HEK293 (cell line): ENCODE measurements around the gene ITGA4.

Experiments
- AEBP2 ChIP-seq: fragments of 450-650 bp; formaldehyde crosslinking; IDR thresholded peaks from 2 replicates; pipeline ENCODE4 v1.5.1; 2016; ENCODE audit warnings: missing biosample characterization, missing genetic modification characterization, borderline replicate concordance
- BCL11A ChIP-seq: fragments of 450-650 bp; formaldehyde crosslinking; IDR thresholded peaks from 2 replicates; pipeline ENCODE4 v1.5.1; 2016; ENCODE audit warnings: low read depth, missing biosample characterization, missing genetic modification characterization
- GLI2 ChIP-seq: fragments of 450-650 bp; formaldehyde crosslinking; IDR thresholded peaks from 2 replicates; pipeline ENCODE4; 2017; ENCODE audit warnings: missing biosample characterization, missing genetic modification characterization, low read depth, borderline replicate concordance
- HOXA7 ChIP-seq: sonication (generic); formaldehyde crosslinking; IDR thresholded peaks from 2 replicates; pipeline ENCODE4 v1.8.1; 2022; ENCODE audit warnings: missing genetic modification reagents, borderline replicate concordance
- HOXD13 ChIP-seq: sonication (generic); formaldehyde crosslinking; IDR thresholded peaks from 2 replicates; pipeline ENCODE4 v1.8.0; 2022; ENCODE audit warnings: missing genetic modification reagents, borderline replicate concordance
- KLF9 ChIP-seq: fragments of 450-650 bp; formaldehyde crosslinking; IDR thresholded peaks from 2 replicates; pipeline ENCODE4 v1.5.1; 2016; ENCODE audit warnings: missing biosample characterization, missing genetic modification characterization, low read depth
- PRDM1 ChIP-seq: fragments of 450-650 bp; formaldehyde crosslinking; IDR thresholded peaks from 2 replicates; pipeline ENCODE4; 2016; ENCODE audit warnings: missing biosample characterization, missing genetic modification characterization
- REPIN1 ChIP-seq: fragments of 450-650 bp; formaldehyde crosslinking; IDR thresholded peaks from 2 replicates; pipeline ENCODE4 v1.5.1; 2017; ENCODE audit warnings: missing biosample characterization, missing genetic modification characterization, low read depth
- YY2 ChIP-seq: fragments of 450-650 bp; formaldehyde crosslinking; IDR thresholded peaks from 2 replicates; pipeline ENCODE4 v1.5.1; 2016; ENCODE audit warnings: missing biosample characterization, missing genetic modification characterization
- ZBTB1 ChIP-seq: fragments of 450-650 bp; formaldehyde crosslinking; IDR thresholded peaks from 2 replicates; pipeline ENCODE4 v1.5.1; 2016; ENCODE audit warnings: missing biosample characterization, missing genetic modification characterization
- ZBTB17 ChIP-seq: fragments of 450-650 bp; formaldehyde crosslinking; IDR thresholded peaks from 2 replicates; pipeline ENCODE4 v1.5.1; 2016; ENCODE audit warnings: missing biosample characterization, missing genetic modification characterization
- ZEB2 ChIP-seq: fragments of 450-650 bp; formaldehyde crosslinking; IDR thresholded peaks from 2 replicates; pipeline ENCODE4 v1.5.1; 2016; ENCODE audit warnings: missing biosample characterization, missing genetic modification characterization
- ZFP41 ChIP-seq: fragments of 450-650 bp; formaldehyde crosslinking; IDR thresholded peaks from 2 replicates; pipeline ENCODE4 v1.5.1; 2016; ENCODE audit warnings: missing biosample characterization, missing genetic modification characterization, borderline replicate concordance
- ZNF132 ChIP-seq: fragments of 450-650 bp; formaldehyde crosslinking; IDR thresholded peaks from 2 replicates; pipeline ENCODE4 v1.5.1; 2017; ENCODE audit warnings: missing biosample characterization, missing genetic modification characterization, borderline replicate concordance
- ZNF2 ChIP-seq: fragments of 450-650 bp; formaldehyde crosslinking; IDR thresholded peaks from 2 replicates; pipeline ENCODE4 v1.5.1; 2016; ENCODE audit warnings: missing biosample characterization, missing genetic modification characterization
- ZNF214 ChIP-seq: fragments of 450-650 bp; formaldehyde crosslinking; IDR thresholded peaks from 2 replicates; pipeline ENCODE4 v1.5.1; 2017; ENCODE audit warnings: missing biosample characterization, mild to moderate bottlenecking, missing genetic modification characterization, borderline replicate concordance
- ZNF292 ChIP-seq: fragments of 450-650 bp; formaldehyde crosslinking; IDR thresholded peaks from 2 replicates; pipeline ENCODE4 v1.5.1; 2016; ENCODE audit warnings: low read depth, missing biosample characterization, missing genetic modification characterization, borderline replicate concordance
- ZNF423 ChIP-seq: fragments of 450-650 bp; formaldehyde crosslinking; IDR thresholded peaks from 2 replicates; pipeline ENCODE4 v1.5.1; 2016; ENCODE audit warnings: missing biosample characterization, missing genetic modification characterization
- ZNF529 ChIP-seq: fragments of 450-650 bp; formaldehyde crosslinking; IDR thresholded peaks from 2 replicates; pipeline ENCODE4 v1.5.1; 2017; ENCODE audit warnings: missing genetic modification characterization, missing biosample characterization; ENCODE audit not compliant: insufficient replicate concordance
- ZNF549 ChIP-seq: fragments of 450-650 bp; IDR thresholded peaks from 2 replicates; pipeline ENCODE4 v1.5.1; 2018; ENCODE audit warnings: missing biosample characterization, missing genetic modification characterization, mild to moderate bottlenecking, inconsistent platforms, moderate library complexity
- ZNF558 ChIP-seq: fragments of 450-650 bp; formaldehyde crosslinking; IDR thresholded peaks from 2 replicates; pipeline ENCODE4 v1.5.1; 2016; ENCODE audit warnings: missing biosample characterization, missing genetic modification characterization
- ZNF585B ChIP-seq: fragments of 450-650 bp; formaldehyde crosslinking; IDR thresholded peaks from 2 replicates; pipeline ENCODE4 v1.5.1; 2016; ENCODE audit warnings: missing biosample characterization, missing genetic modification characterization
- ZNF623 ChIP-seq: fragments of 450-650 bp; formaldehyde crosslinking; IDR thresholded peaks from 2 replicates; pipeline ENCODE4 v1.5.1; 2016; ENCODE audit warnings: missing biosample characterization, missing genetic modification characterization
- ZNF624 ChIP-seq: fragments of 450-650 bp; formaldehyde crosslinking; IDR thresholded peaks from 2 replicates; pipeline ENCODE4 v1.5.1; 2017; ENCODE audit warnings: missing biosample characterization, missing genetic modification characterization
- ZNF639 ChIP-seq: fragments of 450-650 bp; formaldehyde crosslinking; IDR thresholded peaks from 2 replicates; pipeline ENCODE4 v1.5.1; 2016; ENCODE audit warnings: missing biosample characterization, missing genetic modification characterization
- ZXDB ChIP-seq: fragments of 450-650 bp; formaldehyde crosslinking; IDR thresholded peaks from 2 replicates; pipeline ENCODE4 v1.5.1; 2016; ENCODE audit warnings: missing biosample characterization, missing genetic modification characterization
- TF ChIP-seq, protein P1 (sequence below): fragments of 450-650 bp; formaldehyde crosslinking; IDR thresholded peaks from 2 replicates; pipeline ENCODE4 v1.5.1; 2017; ENCODE audit warnings: missing biosample characterization, missing genetic modification characterization
- TF ChIP-seq, protein P2 (sequence below): fragments of 450-650 bp; formaldehyde crosslinking; IDR thresholded peaks from 2 replicates; pipeline ENCODE4 v1.5.1; 2017; ENCODE audit warnings: missing biosample characterization, missing genetic modification characterization
- TF ChIP-seq, protein P3 (sequence below): fragments of 450-650 bp; formaldehyde crosslinking; IDR thresholded peaks from 2 replicates; pipeline ENCODE4 v1.5.1; 2016; ENCODE audit warnings: missing biosample characterization, missing genetic modification characterization, borderline replicate concordance

Gene ITGA4

DNA sequence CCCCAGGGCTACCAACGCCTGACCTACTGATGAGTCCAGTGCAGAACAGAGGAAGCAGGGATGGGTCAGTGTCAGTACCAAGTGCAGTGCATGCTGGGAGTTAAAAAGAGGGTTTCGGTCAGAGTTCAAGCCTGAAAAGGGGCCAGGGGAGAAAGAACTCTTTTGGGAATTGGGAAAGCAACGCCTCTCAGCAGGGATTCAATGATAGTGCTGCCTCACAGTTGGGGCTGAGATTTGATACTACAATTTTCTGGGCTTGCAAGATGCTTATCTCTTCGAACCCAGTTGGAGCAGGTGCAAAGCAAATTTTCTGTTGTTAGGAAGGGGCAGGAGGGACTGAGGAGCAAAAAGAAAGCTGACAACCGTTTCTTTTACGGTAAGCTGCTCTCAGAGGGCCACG lies 117.1 kb downstream of the ITGA4 start (continued):
- peak; percentile 41; the same call in 1 of the 2 replicates for TF ChIP-seq ZXDB (tag by site-specific recombination)
- no peak for TF ChIP-seq ZNF585B
- no peak for TF ChIP-seq ZNF624 (tag by site-specific recombination)
- no peak for TF ChIP-seq ZNF549 (tag by site-specific recombination)
- TF ChIP-seq ZNF132 (tag by site-specific recombination) = no peak
- no peak for TF ChIP-seq REPIN1 (tag by site-specific recombination)
- TF ChIP-seq ZBTB17 (tag by site-specific recombination) = no peak
- no peak for TF ChIP-seq AEBP2 (tag by site-specific recombination)
- TF ChIP-seq ZFP41 (tag by site-specific recombination) = no peak
- TF ChIP-seq, protein P1, sequence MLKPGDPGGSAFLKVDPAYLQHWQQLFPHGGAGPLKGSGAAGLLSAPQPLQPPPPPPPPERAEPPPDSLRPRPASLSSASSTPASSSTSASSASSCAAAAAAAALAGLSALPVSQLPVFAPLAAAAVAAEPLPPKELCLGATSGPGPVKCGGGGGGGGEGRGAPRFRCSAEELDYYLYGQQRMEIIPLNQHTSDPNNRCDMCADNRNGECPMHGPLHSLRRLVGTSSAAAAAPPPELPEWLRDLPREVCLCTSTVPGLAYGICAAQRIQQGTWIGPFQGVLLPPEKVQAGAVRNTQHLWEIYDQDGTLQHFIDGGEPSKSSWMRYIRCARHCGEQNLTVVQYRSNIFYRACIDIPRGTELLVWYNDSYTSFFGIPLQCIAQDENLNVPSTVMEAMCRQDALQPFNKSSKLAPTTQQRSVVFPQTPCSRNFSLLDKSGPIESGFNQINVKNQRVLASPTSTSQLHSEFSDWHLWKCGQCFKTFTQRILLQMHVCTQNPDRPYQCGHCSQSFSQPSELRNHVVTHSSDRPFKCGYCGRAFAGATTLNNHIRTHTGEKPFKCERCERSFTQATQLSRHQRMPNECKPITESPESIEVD (tag by site-specific recombination) = peak; percentile 72
- TF ChIP-seq, protein P2, sequence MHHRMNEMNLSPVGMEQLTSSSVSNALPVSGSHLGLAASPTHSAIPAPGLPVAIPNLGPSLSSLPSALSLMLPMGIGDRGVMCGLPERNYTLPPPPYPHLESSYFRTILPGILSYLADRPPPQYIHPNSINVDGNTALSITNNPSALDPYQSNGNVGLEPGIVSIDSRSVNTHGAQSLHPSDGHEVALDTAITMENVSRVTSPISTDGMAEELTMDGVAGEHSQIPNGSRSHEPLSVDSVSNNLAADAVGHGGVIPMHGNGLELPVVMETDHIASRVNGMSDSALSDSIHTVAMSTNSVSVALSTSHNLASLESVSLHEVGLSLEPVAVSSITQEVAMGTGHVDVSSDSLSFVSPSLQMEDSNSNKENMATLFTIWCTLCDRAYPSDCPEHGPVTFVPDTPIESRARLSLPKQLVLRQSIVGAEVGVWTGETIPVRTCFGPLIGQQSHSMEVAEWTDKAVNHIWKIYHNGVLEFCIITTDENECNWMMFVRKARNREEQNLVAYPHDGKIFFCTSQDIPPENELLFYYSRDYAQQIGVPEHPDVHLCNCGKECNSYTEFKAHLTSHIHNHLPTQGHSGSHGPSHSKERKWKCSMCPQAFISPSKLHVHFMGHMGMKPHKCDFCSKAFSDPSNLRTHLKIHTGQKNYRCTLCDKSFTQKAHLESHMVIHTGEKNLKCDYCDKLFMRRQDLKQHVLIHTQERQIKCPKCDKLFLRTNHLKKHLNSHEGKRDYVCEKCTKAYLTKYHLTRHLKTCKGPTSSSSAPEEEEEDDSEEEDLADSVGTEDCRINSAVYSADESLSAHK = peak; percentile 76
- no peak for TF ChIP-seq ZNF529 (tag by site-specific recombination)
- TF ChIP-seq ZEB2 (tag by site-specific recombination) = no peak
- TF ChIP-seq ZNF423 (tag by site-specific recombination) = peak; percentile 90
- TF ChIP-seq ZNF214 (tag by site-specific recombination) = no peak
- no peak for TF ChIP-seq KLF9
- no peak for TF ChIP-seq PRDM1 (tag by site-specific recombination)
- TF ChIP-seq ZBTB1 (tag by site-specific recombination) = peak; percentile 57; the same call in 1 of the 2 replicates
- no peak for TF ChIP-seq HOXA7 (CRISPR knock-in tag)
- TF ChIP-seq, protein P3, sequence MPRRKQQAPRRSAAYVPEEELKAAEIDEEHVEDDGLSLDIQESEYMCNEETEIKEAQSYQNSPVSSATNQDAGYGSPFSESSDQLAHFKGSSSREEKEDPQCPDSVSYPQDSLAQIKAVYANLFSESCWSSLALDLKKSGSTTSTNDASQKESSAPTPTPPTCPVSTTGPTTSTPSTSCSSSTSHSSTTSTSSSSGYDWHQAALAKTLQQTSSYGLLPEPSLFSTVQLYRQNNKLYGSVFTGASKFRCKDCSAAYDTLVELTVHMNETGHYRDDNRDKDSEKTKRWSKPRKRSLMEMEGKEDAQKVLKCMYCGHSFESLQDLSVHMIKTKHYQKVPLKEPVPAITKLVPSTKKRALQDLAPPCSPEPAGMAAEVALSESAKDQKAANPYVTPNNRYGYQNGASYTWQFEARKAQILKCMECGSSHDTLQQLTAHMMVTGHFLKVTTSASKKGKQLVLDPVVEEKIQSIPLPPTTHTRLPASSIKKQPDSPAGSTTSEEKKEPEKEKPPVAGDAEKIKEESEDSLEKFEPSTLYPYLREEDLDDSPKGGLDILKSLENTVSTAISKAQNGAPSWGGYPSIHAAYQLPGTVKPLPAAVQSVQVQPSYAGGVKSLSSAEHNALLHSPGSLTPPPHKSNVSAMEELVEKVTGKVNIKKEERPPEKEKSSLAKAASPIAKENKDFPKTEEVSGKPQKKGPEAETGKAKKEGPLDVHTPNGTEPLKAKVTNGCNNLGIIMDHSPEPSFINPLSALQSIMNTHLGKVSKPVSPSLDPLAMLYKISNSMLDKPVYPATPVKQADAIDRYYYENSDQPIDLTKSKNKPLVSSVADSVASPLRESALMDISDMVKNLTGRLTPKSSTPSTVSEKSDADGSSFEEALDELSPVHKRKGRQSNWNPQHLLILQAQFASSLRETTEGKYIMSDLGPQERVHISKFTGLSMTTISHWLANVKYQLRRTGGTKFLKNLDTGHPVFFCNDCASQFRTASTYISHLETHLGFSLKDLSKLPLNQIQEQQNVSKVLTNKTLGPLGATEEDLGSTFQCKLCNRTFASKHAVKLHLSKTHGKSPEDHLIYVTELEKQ (tag by site-specific recombination) = no peak
- peak; percentile 32; the same call in 1 of the 2 replicates for TF ChIP-seq ZNF558 (tag by site-specific recombination)
- 0 out of 2 replicates have a peak, but pooled peaks have one; percentile 32 for TF ChIP-seq BCL11A
- no peak for TF ChIP-seq HOXD13
- no peak for TF ChIP-seq ZNF2 (tag by site-specific recombination)
- no peak for TF ChIP-seq ZNF623 (tag by site-specific recombination)
- TF ChIP-seq GLI2 (tag by site-specific recombination) = peak; percentile 28; the same call in 1 of the 2 replicates
- TF ChIP-seq ZNF292 (tag by site-specific recombination) = no peak
- no peak for TF ChIP-seq YY2 (tag by site-specific recombination)
- no peak for TF ChIP-seq ZNF639 (tag by site-specific recombination)
